SU-DHL-6 (cell line): Measurements from ENCODE around the gene BFSP1.

Experiments used
- H2AFZ ChIP-seq: fragments of 200-600 bp; sonication (generic); 2 replicates; pipeline ENCODE4 v1.6.1; 2014; ENCODE audit warnings: low read depth, mild to moderate bottlenecking, moderate library complexity, mixed read lengths, antibody characterized with exemption, low read length; ENCODE audit not compliant: severe bottlenecking
- H3F3A ChIP-seq: fragments of 200-600 bp; shearing (Covaris generic); 2 replicates; pipeline ENCODE4 v1.6.0; 2016; ENCODE audit warnings: antibody characterized with exemption, mild to moderate bottlenecking; ENCODE audit not compliant: insufficient read depth
- H3K27ac ChIP-seq: fragments of 200-600 bp; sonication (generic); 2 replicates; pipeline ENCODE4 v1.5.1; 2016; ENCODE audit warnings: low read depth, mild to moderate bottlenecking, low read length, moderate library complexity, mixed read lengths
- H3K27me3 ChIP-seq: fragments of 200-600 bp; sonication (generic), shearing (Covaris generic); 2 replicates; pipeline ENCODE4 v1.6.0; 2014; ENCODE audit warnings: mild to moderate bottlenecking, low read length
- H3K36me3 ChIP-seq: fragments of 200-600 bp; sonication (generic); 2 replicates; pipeline ENCODE4 v1.6.1; 2014; ENCODE audit warnings: mild to moderate bottlenecking, low read length, mixed read lengths
- H3K4me2 ChIP-seq: fragments of 300-600, 200-600 bp; shearing (Covaris generic), sonication (generic); 2 replicates; pipeline ENCODE4 v1.6.0; 2014; ENCODE audit warnings: low read length, low read depth, mild to moderate bottlenecking; ENCODE audit not compliant: poor library complexity, severe bottlenecking
- H3K4me3 ChIP-seq: fragments of 200-600 bp; sonication (generic); 2 replicates; pipeline ENCODE4 v1.5.1; 2014; ENCODE audit warnings: antibody characterized with exemption, low read length, mild to moderate bottlenecking, mixed read lengths; ENCODE audit not compliant: insufficient read depth, poor library complexity, severe bottlenecking
- H3K79me2 ChIP-seq: fragments of 200-600 bp; sonication (generic); 2 replicates; pipeline ENCODE4 v1.6.1; 2014; ENCODE audit warnings: mild to moderate bottlenecking, low read length, moderate library complexity; ENCODE audit not compliant: insufficient read depth
- H3K9ac ChIP-seq: fragments of 200-600 bp; sonication (generic); 2 replicates; pipeline ENCODE4 v1.7.0; 2014; ENCODE audit warnings: mild to moderate bottlenecking, low read length
- H3K9me2 ChIP-seq: fragments of 200-600 bp; sonication (generic); replicated peaks from 2 replicates; pipeline ENCODE4 v1.6.1; 2014; ENCODE audit warnings: low read length; ENCODE audit not compliant: insufficient read depth
- H3K9me3 ChIP-seq: fragments of 200-600 bp; sonication (generic); 2 replicates; pipeline ENCODE4 v1.6.1; 2014; ENCODE audit warnings: low read length, mixed read lengths; ENCODE audit not compliant: insufficient read depth
- H4K20me1 ChIP-seq: fragments of 200-600 bp; sonication (generic); 2 replicates; pipeline ENCODE4 v1.6.1; 2014; ENCODE audit warnings: low read depth, mild to moderate bottlenecking, antibody characterized with exemption, low read length, moderate library complexity, mixed read lengths
- EZH2phosphoT487 ChIP-seq: fragments of 200-600 bp; sonication (generic), shearing (Covaris generic); conservative IDR thresholded peaks from 2 replicates; pipeline ENCODE4 v1.6.1; 2018; ENCODE audit warnings: mild to moderate bottlenecking, antibody characterized with exemption, low read length, moderate library complexity, mixed read lengths
- TF ChIP-seq, protein P1 (sequence below): fragments of 200-600 bp; sonication (generic); IDR thresholded peaks from one replicate; pipeline ENCODE4 v1.5.1; 2017; ENCODE audit warnings: antibody characterized with exemption, mild to moderate bottlenecking, low read length, moderate library complexity; ENCODE audit not compliant: insufficient read depth, poor library complexity, severe bottlenecking

Gene BFSP1

DNA sequence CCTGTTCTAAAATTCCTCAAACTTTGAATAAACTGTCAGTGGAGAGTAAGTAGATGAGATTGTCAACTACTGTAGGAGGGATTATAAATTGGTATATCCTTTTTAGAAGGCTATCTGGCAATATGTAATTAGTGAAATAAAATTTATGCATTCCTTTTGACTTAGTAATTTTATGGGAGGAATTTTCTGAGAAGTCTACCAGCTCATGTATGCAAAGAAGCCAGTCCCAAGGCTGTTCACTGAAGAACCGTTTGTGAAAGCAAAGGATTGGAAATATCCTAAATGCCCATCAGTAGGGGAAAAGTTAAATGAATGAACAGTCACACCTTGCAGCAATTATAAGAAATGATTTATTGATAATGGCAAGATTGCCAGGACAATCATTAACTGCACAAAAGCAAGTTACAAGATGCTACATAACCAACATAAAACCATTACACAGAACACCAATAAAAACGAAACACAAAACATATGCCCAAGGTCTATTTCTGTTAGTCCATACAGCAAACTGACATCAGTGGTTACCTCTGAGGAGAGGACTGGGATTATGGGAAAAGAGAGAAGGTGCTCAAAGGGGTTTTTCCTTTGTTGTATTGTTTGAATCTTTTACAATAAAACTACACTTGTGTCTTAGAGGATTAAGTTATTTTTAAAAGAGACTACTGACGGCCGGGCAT, 34.1 kb upstream of the BFSP1 start:
- no peak overlapping the region for H3K9ac ChIP-seq
- H3K79me2 ChIP-seq: no peaks in the 10 kb centered on the region
- no peaks in the 10 kb centered on the region for H3K9me3 ChIP-seq
- 0 out of 2 replicates have a peak, but pooled peaks cover 4% of the 10 kb centered on the region for H3F3A ChIP-seq
- H3K27ac ChIP-seq: no peak overlapping the region
- H2AFZ ChIP-seq: no peak overlapping the region
- TF ChIP-seq, protein P1, sequence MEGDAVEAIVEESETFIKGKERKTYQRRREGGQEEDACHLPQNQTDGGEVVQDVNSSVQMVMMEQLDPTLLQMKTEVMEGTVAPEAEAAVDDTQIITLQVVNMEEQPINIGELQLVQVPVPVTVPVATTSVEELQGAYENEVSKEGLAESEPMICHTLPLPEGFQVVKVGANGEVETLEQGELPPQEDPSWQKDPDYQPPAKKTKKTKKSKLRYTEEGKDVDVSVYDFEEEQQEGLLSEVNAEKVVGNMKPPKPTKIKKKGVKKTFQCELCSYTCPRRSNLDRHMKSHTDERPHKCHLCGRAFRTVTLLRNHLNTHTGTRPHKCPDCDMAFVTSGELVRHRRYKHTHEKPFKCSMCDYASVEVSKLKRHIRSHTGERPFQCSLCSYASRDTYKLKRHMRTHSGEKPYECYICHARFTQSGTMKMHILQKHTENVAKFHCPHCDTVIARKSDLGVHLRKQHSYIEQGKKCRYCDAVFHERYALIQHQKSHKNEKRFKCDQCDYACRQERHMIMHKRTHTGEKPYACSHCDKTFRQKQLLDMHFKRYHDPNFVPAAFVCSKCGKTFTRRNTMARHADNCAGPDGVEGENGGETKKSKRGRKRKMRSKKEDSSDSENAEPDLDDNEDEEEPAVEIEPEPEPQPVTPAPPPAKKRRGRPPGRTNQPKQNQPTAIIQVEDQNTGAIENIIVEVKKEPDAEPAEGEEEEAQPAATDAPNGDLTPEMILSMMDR: no peak
- no peak for TF ChIP-seq EZH2phosphoT487
- no peaks in the 10 kb centered on the region for H3K27me3 ChIP-seq
- no peaks in the 10 kb centered on the region for H3K9me2 ChIP-seq
- no peak overlapping the region for H3K4me2 ChIP-seq
- H3K4me3 ChIP-seq: no peak overlapping the region
- no peaks in the 10 kb centered on the region for H3K36me3 ChIP-seq
- no peaks in the 10 kb centered on the region for H4K20me1 ChIP-seq

DNA sequence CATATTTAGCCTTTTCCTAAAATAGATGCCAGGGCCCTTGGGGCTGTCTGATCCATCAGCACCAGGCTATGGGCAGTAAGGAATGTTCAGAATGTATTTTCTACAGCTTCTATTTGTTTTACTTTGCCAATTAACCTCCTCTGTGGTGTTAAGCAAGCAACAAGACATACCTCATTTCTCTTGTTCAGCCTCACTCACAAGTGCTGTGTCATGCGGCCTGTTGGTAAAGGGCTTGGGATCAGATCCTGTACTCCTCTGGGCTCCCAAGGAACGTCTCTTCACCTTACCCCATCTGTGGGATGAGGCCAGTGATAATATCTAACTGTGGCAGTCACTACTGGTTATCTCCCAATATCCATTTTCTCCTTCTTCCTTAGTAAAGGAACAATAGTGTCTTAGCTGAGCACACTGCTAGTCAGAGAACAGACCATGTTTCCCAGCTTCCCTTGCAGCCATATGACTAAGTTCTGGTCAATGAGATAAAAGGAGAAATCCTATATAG, 31.7 kb upstream of the BFSP1 start:
- Histone ChIP-seq H3F3A (no peaks in the 10 kb centered on the region), H3K36me3 (no peaks in the 10 kb centered on the region), H3K4me3 (no peak overlapping the region), H3K4me2 (no peak overlapping the region), H4K20me1 (no peaks in the 10 kb centered on the region), H3K9me3 (no peaks in the 10 kb centered on the region), H3K27me3 (no peaks in the 10 kb centered on the region), H2AFZ (no peak overlapping the region), H3K79me2 (no peaks in the 10 kb centered on the region), H3K9ac (no peak overlapping the region), H3K9me2 (no peaks in the 10 kb centered on the region), H3K27ac (no peak overlapping the region)
- no peak for TF ChIP-seq EZH2phosphoT487
- TF ChIP-seq, protein P1: no peak

DNA sequence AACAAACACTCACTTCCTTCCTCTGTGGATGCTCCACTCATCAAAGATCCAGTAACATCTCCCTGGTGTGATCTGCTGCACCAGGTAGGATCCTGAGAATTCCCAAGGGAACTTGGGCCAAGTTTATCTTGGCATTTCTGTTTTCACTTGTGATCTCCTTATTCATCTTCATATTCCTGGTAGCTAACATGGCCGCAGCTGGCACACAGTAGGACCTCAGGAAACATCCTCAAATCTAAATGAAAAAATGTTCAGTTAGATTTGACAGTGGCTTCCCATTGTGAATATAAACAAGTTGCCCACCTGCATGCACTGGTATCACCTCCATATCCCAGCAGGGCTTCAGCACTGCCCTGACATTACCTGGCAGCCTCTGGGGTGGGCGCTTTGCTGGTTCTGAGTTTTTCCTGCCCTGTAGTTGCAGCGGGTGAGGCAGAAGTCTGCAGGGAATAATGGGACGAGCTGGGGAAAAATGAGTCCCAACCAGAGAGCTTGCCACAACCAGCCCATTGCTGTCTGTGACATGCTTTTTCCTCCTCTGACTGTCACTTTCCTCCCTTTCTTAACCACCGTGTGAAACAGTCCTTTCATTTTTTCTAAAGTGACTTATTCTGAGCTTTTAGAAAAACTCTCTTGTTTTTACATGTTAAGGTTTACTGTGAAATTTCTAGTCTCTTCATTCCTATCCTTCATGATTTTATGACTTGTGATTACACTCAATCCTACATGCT, 29.3 kb upstream of the BFSP1 start:
- no peak overlapping the region for H3K4me2 ChIP-seq
- H3K9ac ChIP-seq: no peak overlapping the region
- no peaks in the 10 kb centered on the region for H4K20me1 ChIP-seq
- TF ChIP-seq, protein P1: no peak
- no peak for TF ChIP-seq EZH2phosphoT487
- no peaks in the 10 kb centered on the region for H3K27me3 ChIP-seq
- no peaks in the 10 kb centered on the region for H3K9me3 ChIP-seq
- H3K4me3 ChIP-seq: no peak overlapping the region
- H3K27ac ChIP-seq: no peak overlapping the region
- no peak overlapping the region for H2AFZ ChIP-seq
- H3K36me3 ChIP-seq: no peaks in the 10 kb centered on the region
- no peaks in the 10 kb centered on the region for H3F3A ChIP-seq
- no peaks in the 10 kb centered on the region for H3K9me2 ChIP-seq
- H3K79me2 ChIP-seq: no peaks in the 10 kb centered on the region
